Stimulated activated CD4-positive, alpha-beta T cell treated with anti-CD3 and anti-CD28 coated beads, Interleukin-2, amount 100 ng/mL, for 24 hours (primary cell): Measurements from ENCODE around the gene LIN37.
"Not testable (repeated sequence)": the region's sequence is repeated elsewhere in the genome, so short reads cannot be mapped to it uniquely, and the experiment has no call there.

Experiments
- DNase-seq, 2 donors: peaks; one replicate each; pipeline ENCODE4 v3.0.0-alpha.2; 2020

LIN37 gene

GRCh38 chr19:35720163-35720524 is 28.2 kb upstream of the LIN37 start:
- DNase-seq: no peak

GRCh38 chr19:35720648-35721047 is 27.7 kb upstream of the LIN37 start:
- DNase-seq: no peak

- no peak for DNase-seq
Measured at GRCh38 chr19:35721374-35721773, 27.0 kb upstream of the LIN37 start.

GRCh38 chr19:35722461-35722860 is 25.9 kb upstream of the LIN37 start:
- DNase-seq: no peak

GRCh38 chr19:35722897-35723296 is 25.5 kb upstream of the LIN37 start:
- DNase-seq: no peak

- DNase-seq: no peak
Measured at GRCh38 chr19:35723671-35724070, 24.7 kb upstream of the LIN37 start.

GRCh38 chr19:35724132-35724531 is 24.2 kb upstream of the LIN37 start:
- DNase-seq: not testable (repeated sequence)

GRCh38 chr19:35724560-35724959 is 23.8 kb upstream of the LIN37 start:
- no peak for DNase-seq

- no peak for DNase-seq
Measured at GRCh38 chr19:35725216-35725861, 23.0 kb upstream of the LIN37 start.

- no peak for DNase-seq
Measured at GRCh38 chr19:35727053-35727955, 21.1 kb upstream of the LIN37 start.

GRCh38 chr19:35727956-35728706 is 20.2 kb upstream of the LIN37 start:
- DNase-seq: no peak

GRCh38 chr19:35729021-35729420 is 19.4 kb upstream of the LIN37 start:
- DNase-seq: no peak

GRCh38 chr19:35729763-35730162 is 18.6 kb upstream of the LIN37 start:
- no peak for DNase-seq

- DNase-seq: no peak
Measured at GRCh38 chr19:35730326-35730725, 18.1 kb upstream of the LIN37 start.

- DNase-seq: no peak
Measured at GRCh38 chr19:35731353-35731752, 17.0 kb upstream of the LIN37 start.

GRCh38 chr19:35731779-35732405 is 16.5 kb upstream of the LIN37 start:
- DNase-seq: no peak

GRCh38 chr19:35732540-35733179 is 15.7 kb upstream of the LIN37 start:
- no peak for DNase-seq

- DNase-seq: no peak
Measured at GRCh38 chr19:35733180-35734125, 14.9 kb upstream of the LIN37 start.

GRCh38 chr19:35734273-35734672 is 14.1 kb upstream of the LIN37 start:
- DNase-seq: no peak

GRCh38 chr19:35734889-35735288 is 13.5 kb upstream of the LIN37 start:
- DNase-seq: no peak
